GM21515 (cell line): ENCODE measurements around the gene MRNIP.

Source experiments
- ATAC-seq: cut with Tn5 transposase; IDR thresholded peaks from one replicate; pipeline ENCODE4 v1.9.1; 2021; ENCODE audit not compliant: unreplicated experiment

Gene MRNIP

DNA sequence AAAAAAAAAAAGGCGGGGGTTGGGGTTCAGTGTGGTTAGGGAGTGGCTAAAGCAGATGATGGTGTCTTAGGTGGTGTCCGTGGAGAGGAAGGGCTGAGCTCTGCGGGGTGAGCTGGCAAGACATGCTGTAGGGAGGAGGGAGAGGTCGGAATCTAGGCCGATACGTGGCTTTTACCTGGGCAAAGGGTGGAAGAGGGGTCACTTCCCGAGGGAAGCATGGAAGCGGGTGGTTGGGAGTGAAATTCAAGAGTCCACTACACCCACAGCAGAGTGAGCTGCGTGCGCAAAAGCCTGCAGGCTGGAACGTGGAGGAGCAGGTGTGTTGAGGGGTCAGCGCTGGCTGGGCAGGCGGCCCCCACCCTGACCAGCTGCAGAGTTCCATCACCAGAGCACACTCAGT is 31.3 kb upstream of the MRNIP start:
- ATAC-seq = no peak

DNA sequence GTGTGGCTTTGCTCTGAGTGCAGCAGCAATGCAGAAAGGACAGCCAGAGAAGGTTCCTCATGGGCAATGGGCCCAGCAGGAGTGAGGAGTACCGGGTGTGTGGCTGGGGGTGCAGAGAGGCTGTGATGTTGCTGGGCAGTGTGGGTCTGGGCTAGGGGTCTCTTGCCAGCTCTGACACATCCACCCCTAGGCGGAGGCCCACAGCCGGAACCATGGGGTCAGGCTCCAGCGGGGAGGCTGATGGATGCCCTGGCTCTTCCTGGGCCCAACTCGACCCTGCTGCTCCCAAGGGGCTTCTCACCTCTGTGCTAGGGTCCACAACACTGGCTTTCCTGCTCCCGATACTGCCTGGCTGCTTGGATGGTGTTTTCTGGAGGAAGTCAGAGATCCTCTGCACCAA is 29.2 kb upstream of the MRNIP start:
- ATAC-seq = no peak

GRCh38 chr5:179887095-179887494 is 28.5 kb upstream of the MRNIP start:
- ATAC-seq = no peak

GRCh38 chr5:179886190-179886911 is 27.7 kb upstream of the MRNIP start:
- ATAC-seq = no peak

DNA sequence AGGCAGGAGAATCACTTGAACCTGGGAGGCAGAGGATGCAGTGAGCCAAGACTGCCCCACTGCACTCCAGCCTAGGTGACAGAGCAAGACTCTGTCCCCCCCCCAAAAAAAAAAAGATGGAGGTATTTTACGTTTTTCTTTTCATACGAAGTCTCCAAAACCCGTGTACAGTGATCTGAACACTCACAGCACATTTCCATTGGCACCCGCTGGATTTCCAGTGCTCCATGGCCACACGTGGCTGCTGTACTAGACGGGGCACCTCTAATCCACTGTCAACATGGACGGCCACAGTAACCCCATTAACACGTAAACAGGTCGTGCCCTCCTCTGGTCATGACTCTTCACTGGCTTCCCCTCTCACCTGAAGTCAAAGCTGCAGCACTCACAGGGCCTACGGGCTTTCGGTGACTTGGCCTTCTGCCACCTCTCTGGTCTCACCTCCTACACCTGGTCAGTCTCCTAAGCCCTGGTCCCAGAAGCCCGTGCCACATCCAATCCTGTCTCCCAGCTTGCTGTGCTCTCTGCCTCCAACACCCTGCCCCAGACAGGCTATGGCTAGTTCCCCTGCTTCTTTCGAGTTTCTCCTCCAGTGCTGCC is 27.0 kb upstream of the MRNIP start:
- no peak for ATAC-seq

- no peak for ATAC-seq
Measured at GRCh38 chr5:179883163-179883562, 24.5 kb upstream of the MRNIP start.

GRCh38 chr5:179882338-179882737 is 23.7 kb upstream of the MRNIP start:
- ATAC-seq = no peak

DNA sequence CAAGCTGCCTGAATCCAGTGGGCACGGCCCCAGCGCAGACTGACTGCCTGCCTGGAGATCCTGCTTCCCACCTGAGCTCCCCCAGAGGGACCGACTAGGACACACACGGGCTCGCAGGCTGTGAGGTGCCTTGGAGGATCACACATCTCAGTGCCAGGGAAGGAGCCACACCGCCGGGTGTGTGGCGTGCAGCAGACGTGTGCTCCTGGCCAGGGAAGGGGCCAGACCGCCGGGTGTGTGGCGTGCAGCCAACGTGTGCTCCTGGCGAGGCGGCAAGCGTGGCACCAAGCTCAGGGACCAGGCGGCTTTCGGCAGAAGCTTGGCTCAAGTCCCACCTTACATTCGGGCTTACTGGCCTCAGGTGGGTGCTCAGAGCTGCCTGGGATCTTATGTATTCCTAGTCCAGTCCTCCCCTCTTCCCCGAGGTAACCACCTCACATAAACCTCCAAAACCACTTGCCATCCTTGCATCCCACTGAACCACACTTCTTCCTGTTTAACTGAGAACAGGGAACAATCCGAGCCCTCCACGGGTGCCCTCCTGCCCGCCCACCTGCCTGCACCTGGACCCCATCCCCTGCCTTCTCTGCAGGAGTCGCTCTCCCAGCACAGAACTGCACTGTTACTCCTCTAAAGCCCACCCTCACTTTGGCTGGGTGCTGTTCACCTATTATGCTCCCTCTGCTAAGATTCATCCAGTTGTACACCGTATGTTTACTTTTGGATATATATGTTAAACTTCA is 22.4 kb upstream of the MRNIP start:
- ATAC-seq = no peak

DNA sequence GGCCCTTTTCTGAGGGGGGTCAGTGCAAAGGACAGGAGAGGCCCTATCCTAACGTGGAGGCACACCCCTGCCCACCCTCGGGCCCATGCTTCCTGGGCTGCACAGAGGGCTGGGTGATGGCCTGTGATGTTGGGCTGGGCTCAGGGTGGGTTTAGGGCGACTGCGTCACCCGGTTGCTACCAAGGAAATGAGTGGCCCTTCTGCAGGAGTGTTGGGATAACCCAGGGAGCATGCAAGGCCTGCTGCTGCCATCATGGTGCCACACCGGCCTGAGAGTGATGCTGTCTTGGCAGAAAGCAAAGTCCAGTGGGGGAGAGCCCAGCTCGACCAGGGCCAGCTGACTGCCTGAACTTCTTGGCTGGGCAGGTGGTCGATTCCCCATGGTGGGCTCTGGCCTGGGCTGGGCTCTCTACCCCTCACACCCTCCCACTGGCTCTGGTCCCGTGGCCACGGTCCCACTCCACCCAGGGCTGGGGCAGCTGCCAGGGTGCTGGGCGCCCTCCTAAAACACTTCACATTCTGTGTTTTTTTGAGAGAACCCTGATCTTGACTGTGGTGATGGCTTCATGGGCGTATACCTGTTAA is 21.5 kb upstream of the MRNIP start:
- no peak for ATAC-seq

DNA sequence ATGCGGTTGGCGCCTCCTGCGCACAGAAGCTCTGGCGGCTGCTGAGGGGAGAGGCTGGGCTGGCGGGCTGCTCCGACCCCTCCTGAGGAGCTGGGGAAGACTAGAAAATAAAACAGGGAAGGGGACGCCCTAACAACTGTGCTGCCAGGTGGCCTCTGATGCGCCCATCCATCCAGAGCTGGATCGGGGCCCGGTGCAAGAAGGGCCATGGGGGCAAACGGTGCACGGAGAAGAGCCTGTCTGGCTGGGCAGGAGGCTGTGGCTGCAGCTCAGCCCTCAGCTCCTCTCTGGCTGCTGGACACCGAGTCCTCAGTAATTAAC is 21.0 kb upstream of the MRNIP start:
- no peak for ATAC-seq

GRCh38 chr5:179879003-179879689 is 20.5 kb upstream of the MRNIP start:
- ATAC-seq = no peak

DNA sequence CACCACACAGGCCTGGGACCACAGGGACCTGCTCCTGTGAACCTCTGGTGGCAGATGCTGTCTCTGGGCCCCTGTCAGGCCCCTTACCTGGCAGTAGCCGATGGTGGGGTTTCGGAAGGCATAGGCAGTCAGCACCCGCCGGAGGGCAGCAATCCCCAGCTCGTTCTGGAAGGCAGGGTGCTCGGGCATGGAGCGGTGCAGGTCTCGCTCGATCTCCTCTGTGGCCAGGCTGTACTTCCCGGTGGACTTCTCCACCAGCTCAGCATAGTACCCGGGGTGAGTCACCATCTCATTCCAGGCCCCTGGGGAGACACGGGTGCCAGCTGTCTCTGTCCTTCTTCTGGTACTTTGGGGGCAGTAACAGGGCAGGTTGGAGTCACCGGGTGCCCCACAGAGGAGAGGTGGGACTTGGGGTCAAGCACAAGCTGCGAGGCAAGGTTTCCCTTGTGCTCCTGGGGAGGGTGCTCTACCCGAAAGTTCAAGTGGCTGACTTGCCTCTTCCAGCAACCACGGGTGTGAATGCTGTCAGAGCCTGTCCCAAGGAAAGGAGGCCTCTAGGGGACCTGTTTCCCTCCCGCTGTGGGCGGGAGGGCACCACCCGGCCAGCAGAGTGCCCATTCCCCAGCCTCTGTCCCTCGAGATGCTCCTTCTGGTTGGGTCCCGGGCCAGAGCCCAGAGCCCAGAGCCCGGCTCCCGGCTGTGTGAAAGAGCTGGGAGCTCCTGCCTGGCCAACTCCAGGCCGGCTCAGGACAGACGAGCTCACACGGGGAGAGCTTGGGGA is 19.8 kb upstream of the MRNIP start:
- ATAC-seq = no peak

GRCh38 chr5:179876610-179876952 is 18.0 kb upstream of the MRNIP start:
- no peak for ATAC-seq

- ATAC-seq = no peak
Measured at GRCh38 chr5:179875741-179876609, 17.4 kb upstream of the MRNIP start.

GRCh38 chr5:179874536-179875292 is 16.1 kb upstream of the MRNIP start:
- ATAC-seq = no peak

- ATAC-seq = no peak
Measured at GRCh38 chr5:179874136-179874535, 15.5 kb upstream of the MRNIP start.

GRCh38 chr5:179873588-179874110 is 15.0 kb upstream of the MRNIP start:
- no peak for ATAC-seq

DNA sequence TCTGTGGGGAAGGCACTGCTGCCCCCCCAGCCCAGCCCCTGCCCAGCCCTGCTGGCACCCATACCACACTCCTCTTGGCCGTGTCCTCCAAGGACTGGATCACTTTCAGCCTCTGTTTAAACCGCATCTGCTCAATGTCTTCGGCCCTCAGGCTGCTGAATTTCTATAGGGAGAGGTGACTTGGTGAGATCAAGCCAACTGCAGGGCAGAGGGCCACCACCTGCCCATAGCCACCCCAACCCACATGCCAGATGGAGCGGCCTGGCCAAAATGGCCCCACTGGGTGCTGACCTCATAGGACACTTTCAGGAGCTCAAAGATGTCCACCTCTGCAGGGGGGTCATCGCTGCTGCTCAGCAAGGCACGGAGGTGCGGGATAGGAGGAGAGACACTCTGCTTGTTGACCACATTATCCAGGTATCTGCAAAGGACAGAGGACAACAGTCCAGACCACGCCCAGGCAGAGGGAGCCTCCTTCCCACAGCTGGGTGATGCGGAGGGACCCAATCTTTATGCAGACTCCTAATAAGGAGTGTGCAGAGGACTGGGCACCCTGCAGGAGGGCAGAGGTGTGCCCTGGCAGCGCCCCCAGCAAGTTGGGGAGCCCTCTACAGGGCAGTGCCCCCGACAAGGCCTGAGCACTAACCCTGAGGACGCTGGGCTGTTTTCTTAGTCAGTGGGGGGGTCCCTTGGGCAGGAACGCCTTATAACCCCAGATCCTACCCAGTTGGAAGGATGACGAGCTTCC is 14.4 kb upstream of the MRNIP start:
- ATAC-seq = no peak
